Stimulated activated effector memory CD8-positive, alpha-beta T cell treated with anti-CD3 and anti-CD28 coated beads, Interleukin-12 subunit alpha, Interleukin-12 subunit beta, amount 100 ng/mL, for 72 hours (primary cell): ENCODE data around the gene ACOXL.
"Not testable (repeated sequence)": the region's sequence is repeated elsewhere in the genome, so short reads cannot be mapped to it uniquely, and the experiment has no call there.

Experiments used
- ATAC-seq: fragments of 150-1000 bp; cut with Tn5 transposase; 2 replicates; pipeline ENCODE4 v1.10.0; 2021
- DNase-seq, 2 donors: peaks; one replicate each; pipeline ENCODE4 v3.0.0; 2021 to 2022; ENCODE audit warnings: low spot score in 2 of 2
- H3K27ac Mint-ChIP-seq: one replicate; pipeline ENCODE4 v1.8.0; 2022; ENCODE audit warnings: mild to moderate bottlenecking, mixed read lengths
- H3K36me3 Mint-ChIP-seq: one replicate; pipeline ENCODE4 v1.8.0; 2022; ENCODE audit warnings: mild to moderate bottlenecking, mixed read lengths
- H3K4me1 Mint-ChIP-seq: one replicate; pipeline ENCODE4 v1.8.0; 2022; ENCODE audit warnings: mixed read lengths
- H3K4me3 Mint-ChIP-seq: one replicate; pipeline ENCODE4 v1.8.0; 2022; ENCODE audit warnings: mild to moderate bottlenecking, mixed read lengths
- H3K9me3 Mint-ChIP-seq: one replicate; pipeline ENCODE4 v1.8.0; 2022; ENCODE audit warnings: mixed read lengths

The ACOXL gene

DNA sequence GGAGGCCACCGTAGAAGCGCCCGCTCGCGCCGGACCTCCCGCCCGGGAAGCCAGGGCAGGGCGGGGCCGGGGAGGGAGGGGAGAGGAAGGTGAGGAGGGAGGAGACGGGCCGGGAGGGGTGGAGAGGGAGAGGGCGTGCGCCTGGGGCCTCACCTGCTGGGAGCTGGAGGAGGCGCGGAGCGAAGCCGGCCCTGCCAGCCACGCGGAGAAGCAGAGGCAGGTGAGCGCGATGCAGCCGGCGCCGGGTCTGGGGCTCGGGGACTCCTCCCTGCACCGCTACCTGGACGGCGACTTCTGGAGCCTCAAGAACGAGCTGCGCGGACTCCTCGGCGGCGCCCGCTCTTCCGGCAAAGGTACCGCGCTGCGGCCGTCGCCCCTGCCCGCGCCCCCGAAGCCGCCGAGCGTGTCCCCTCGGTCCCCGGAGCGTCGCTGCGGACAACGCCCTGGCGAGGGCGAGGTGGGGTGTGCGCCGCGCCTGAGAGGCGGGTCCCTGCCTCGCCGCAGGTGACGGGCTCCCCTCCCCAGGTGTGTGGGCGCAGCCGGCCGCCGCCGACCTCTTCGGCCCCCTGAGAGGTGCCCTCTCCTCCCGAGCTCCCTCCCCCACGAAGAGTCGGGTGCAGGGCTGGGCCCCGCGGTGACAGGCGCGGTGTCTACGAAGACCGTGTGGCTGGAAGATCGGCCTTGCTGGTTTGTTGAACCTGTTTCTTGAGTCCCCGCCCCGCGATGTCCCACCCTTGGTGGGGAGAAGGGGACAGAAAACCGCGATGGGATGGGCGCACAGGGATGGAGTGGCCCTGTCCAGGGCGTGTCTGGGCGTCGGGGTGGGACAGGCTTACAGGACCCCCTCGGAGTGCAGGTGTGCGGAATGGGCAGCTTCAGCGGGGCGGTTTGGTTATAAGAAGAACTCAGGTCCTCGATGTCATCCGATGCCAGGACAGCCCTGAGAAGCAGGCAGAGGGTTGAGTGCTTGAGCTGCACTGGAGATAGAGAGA, at the start of gene ACOXL:
TSS of gene ACOXL (plus strand) at position 152 of the 992 bp plus-strand sequence. CDS start 35,817 bp downstream, outside the sequence.
- Mint-ChIP-seq H3K4me1 (peaks cover 15% of the 10 kb centered on the region), H3K36me3 (no peaks in the 10 kb centered on the region), H3K9me3 (no peaks in the 10 kb centered on the region), H3K27ac (no peak within 1 kb of the TSS), H3K4me3 (peak within 1 kb of the TSS; percentile 59)
- peak; percentile 54 for ATAC-seq
- no peak for DNase-seq

DNA sequence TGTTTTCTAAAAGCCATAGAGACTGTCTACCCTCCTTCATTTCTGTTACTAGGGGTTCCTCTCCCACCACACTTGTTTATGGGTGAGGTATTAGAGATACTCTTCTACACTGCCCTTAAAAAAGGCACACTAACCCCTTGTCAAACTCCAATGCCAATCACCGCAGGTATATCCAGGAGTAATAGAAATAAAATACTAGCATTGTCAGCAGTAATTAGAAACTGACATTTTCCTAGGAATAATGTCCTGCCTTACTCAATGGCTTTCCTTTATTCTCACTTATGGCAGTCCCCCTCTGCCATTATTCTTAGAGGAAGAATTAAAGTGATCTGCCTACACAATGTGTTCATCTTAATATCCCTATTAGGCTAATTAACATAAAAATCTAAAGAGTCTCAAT, 49.5 kb upstream of the ACOXL start:
- Mint-ChIP-seq H3K9me3 (no peaks in the 10 kb centered on the region), H3K27ac (no peak overlapping the region), H3K36me3 (peaks cover 5% of the 10 kb centered on the region), H3K4me1 (peaks cover 12% of the 10 kb centered on the region), H3K4me3 (no peak overlapping the region)
- ATAC-seq (no peak), DNase-seq (no peak)

DNA sequence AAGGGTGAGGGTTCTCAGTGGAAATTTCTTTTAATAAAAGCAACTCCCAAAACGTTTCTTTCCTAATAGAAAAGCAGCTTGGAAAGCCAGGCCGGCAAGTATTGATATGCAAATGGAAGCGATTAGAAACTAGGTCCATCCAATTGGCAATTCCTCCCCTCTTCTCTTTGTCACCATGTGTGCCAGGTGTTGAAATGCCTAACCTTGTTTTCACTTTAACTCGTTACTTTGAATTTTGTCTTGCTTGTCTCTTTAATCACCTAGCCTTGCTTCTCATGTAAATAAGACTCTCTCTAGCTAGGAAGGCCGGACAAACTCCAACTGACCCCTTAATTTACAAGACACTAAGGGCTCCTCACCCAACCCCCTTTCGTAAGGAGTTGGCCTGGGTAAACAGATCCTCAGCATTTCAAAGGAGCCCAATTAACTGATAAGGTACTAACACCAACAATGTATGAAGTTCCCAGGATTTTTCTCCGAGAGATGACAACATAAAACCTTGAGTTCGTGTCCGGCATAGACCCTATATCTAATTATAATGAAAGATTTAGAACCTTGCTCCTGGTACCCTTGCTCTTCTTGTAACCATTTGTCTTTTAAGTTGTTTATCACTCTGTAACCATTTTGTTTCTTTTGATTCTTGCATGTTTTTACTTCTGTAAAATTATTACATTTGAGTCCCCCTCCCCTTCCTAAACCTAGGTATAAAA, 44.4 kb upstream of the ACOXL start:
- not testable (repeated sequence) for H3K27ac Mint-ChIP-seq, H3K9me3 Mint-ChIP-seq, ATAC-seq, H3K36me3 Mint-ChIP-seq, H3K4me3 Mint-ChIP-seq, H3K4me1 Mint-ChIP-seq, DNase-seq

DNA sequence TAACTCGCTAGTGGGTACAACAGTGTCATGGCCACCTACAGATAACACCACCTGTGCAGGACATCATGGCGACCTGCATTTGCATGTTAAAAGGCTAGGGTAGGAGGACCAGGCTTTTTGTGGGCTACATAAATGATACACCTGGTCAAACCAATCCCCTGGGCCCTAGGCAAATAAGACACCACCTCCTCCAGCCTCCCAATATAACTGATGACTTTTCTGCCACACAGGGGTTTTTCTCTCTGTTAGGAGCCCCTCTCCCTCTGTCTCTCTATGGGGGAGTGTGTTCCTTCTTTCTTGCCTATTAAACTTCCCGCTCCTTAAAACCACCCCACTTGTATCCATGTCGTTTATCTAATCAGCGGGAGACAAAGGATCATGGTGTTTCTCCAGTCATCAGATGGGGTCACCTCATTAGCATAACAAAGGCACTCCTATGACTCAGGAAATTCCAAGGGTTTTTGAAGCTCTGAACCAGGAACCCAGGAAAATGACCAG, 43.7 kb upstream of the ACOXL start:
- H3K27ac Mint-ChIP-seq: no peak overlapping the region
- no peak overlapping the region for H3K4me3 Mint-ChIP-seq
- ATAC-seq: no peak
- peaks cover 3% of the 10 kb centered on the region for H3K9me3 Mint-ChIP-seq
- no peak for DNase-seq
- no peaks in the 10 kb centered on the region for H3K36me3 Mint-ChIP-seq
- H3K4me1 Mint-ChIP-seq: no peaks in the 10 kb centered on the region

DNA sequence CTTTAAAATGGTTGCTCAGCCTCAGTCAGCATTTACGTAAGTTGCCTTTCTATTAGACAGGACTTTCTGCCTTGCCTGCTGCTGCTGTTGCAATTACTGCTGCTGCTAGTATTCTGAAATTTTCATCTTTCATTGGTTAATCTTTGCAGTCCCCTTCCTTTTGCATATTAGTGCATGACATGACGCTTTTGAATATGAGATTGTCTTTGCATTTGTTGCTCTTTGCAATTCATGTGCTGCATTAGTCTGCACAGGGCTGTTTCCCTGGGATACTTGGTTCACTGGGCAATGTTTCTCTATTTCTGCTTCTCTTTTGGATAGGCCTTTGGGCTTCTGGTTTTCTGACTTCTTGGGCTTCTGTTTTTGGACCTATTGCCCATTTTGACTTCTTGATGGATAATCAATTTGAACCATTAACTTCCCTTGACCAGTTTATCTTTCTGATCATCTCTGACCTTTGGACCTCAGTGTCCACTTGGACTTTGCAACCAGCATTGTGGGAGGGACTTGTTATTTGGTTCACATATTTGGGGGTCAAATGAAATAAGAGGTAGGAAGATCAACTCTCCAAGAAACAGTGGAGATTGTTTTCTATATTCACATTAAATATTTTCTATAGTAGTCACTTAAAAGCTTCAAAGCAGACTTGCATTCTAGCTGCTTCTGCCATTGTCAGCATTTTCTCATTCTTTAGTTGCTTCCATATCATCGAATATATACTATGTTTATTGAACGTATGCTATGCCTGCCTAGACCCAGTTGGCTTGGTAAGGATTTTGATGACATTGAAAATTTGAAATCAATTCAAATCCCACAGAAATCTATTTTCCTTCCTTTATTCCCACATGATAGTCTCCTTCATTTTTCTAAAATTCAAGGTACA, 42.0 kb upstream of the ACOXL start:
- Mint-ChIP-seq H3K4me3 (no peak overlapping the region), H3K36me3 (no peaks in the 10 kb centered on the region)

DNA sequence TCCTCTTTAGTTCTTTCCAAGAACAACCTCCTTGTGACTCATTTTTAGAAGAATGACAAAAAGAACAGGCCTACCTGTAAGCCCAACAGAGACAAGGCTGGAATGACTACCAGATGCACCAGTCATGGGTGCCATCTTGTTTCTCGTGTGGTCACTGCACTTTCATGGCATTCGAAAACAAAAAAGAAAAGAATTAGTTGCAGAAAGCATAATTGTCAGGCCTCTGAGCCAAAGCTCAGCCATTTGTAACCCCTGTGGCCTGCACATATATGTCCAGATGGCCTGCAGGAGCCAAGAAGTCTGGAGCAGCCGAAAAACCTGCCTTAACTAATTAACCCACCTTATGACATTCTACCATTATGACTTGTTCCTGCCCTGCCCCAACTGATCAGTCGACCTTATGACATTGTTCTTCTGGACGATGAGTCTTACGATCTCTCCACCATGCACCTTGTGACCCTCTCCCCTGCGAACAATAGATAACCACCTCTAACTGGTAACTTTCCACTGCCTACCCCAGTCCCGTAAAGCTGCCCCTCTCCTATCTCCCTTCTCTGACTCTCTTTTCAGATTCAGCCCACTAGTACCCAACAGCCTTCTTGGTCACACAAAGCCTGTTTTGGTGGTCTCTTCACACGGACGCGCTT, 40.6 kb upstream of the ACOXL start:
- peak; percentile 24 for ATAC-seq
- Mint-ChIP-seq H3K9me3 (peaks cover 3% of the 10 kb centered on the region), H3K27ac (no peak overlapping the region), H3K36me3 (no peaks in the 10 kb centered on the region), H3K4me3 (no peak overlapping the region), H3K4me1 (peaks cover 7% of the 10 kb centered on the region)
- peak in 1 of 2 donors; percentile 26 for DNase-seq

More for the DNA sequence above, 42.0 kb upstream of the ACOXL start:
- DNase-seq: peak in 1 of 2 donors; percentile 6
- Mint-ChIP-seq H3K27ac (no peak overlapping the region), H3K9me3 (peaks cover 3% of the 10 kb centered on the region), H3K4me1 (peaks cover 4% of the 10 kb centered on the region)
- ATAC-seq: no peak

DNA sequence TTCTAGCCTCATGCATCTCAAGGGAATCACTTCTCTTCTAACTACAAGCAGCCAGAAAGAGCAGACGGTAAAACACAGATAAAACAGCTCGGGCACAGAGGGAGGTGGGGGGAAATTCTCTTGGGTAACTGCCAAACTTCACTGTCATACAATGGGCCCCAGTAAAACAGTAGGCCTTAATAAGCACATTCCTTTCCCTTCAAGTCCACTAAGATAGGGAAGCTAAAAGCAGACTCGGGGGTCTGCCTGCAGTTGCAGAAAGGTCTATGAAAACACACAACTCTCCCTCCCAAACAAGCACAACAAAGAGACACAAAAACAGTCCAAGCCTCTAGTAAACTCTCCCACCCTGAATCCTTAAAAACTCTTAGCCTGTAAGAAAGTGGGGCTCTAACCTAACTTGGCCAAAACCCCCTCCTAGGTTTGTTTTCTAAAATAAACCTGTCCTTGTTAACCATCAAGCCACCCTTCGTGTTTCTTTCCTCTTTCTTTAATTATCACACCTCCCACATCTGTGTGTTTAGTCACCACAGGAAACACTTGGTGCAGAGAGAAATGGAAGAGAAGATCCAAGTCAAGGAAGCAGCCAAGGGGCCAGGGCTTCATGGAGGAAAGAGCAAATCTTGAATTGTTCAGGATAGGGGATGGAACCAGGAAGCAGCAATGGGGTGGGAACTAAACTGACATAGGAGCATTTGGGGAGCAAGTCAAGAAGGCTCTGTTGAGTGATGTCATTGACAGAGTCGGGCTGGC, 37.1 kb upstream of the ACOXL start:
- ATAC-seq (peak; percentile 65), DNase-seq (peak in 1 of 2 donors; percentile 22)
- not testable (repeated sequence) for H3K27ac Mint-ChIP-seq, H3K9me3 Mint-ChIP-seq, H3K4me3 Mint-ChIP-seq, H3K36me3 Mint-ChIP-seq, H3K4me1 Mint-ChIP-seq

DNA sequence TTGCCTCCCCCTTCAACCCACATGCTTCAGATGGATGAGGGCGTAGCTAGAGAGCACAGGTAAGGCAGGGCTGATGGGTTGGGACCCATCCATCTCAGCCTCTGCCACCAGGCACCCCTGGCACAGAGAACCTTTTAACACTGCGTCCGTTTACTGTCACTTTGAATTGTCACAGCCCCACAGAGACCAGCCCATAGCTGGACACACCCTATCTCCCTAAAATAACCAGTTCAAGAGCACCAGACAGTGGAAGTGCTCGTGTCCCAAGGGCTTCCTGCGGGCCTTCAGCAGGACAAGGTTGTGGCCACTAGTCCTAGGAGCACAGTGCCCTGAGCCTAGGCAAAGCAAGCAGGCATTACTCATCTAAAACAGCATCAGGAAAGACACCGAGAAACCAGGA, 34.1 kb upstream of the ACOXL start:
- DNase-seq, H3K27ac Mint-ChIP-seq, H3K4me3 Mint-ChIP-seq, ATAC-seq, H3K9me3 Mint-ChIP-seq, H3K36me3 Mint-ChIP-seq, H3K4me1 Mint-ChIP-seq: not testable (repeated sequence)

DNA sequence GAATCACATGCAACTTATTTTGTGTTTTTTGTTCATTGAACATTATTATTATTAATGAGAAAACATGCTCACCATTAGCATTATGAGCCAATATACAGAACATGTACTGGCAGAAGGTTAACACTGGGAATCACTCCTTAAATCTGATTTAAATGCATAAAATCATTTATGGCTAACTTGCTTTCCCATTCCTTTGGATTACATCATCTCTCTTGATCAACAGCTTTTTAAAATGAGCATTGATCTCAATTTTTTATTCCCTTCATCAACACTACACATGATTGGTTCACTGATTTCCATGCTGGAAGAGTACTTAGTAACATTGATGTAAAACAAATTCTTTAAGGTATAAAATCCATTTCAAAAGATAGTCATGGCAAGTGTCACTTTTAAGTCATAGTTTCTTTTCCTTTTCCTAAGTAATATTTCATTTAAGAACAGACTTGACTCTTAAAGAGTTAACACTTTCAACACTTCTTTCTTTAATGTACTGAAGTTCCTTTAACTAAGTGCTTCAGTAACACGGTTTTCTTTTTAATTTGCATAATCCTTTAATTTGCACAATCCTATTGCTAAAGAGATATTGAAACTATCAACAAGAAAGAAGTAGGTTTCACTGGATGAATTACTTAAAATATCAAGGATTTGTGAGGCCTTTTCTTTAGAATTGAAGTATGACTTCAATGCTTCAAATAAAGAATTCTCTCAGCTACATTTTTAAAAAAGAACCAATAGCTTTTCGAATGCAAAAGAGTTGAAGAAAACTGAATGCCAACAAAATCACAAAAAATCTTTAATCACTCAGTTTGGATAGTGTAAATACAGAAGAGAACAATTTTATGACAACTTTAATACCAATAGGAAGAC, 29.6 kb upstream of the ACOXL start:
- Mint-ChIP-seq H3K36me3 (no peaks in the 10 kb centered on the region), H3K9me3 (no peaks in the 10 kb centered on the region), H3K4me1 (no peaks in the 10 kb centered on the region), H3K4me3 (no peak overlapping the region), H3K27ac (no peak overlapping the region)
- no peak for DNase-seq
- no peak for ATAC-seq

DNA sequence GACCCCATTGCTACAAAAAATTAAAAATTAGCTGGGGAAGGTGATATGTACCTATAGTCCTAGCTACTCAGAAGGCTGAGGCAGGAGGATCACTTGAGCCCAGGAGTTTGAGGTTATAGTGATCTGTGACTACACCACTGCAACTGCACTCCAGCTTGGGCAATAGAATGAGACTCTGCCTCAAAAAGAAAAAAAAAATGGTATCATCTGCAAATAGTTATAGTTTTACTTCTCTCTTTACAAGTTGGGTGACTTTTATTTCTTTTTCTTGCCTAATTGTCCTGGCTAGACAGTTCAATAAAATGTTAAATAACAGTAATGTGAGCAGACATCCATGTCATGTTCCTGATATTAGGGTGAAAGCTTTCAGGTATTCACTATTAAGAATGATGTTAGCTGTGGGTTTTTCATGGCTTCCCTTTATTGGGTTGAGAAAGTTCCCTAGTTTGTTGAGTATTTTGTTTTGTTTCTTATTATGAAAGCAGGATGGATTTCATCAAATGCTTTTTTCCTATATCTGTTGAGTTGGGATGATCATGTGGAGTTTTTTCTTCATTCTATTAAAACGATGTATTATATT, 24.9 kb upstream of the ACOXL start:
- Mint-ChIP-seq H3K27ac (no peak overlapping the region), H3K36me3 (no peaks in the 10 kb centered on the region), H3K4me1 (no peaks in the 10 kb centered on the region), H3K9me3 (no peaks in the 10 kb centered on the region), H3K4me3 (no peak overlapping the region)
- DNase-seq (no peak), ATAC-seq (no peak)

DNA sequence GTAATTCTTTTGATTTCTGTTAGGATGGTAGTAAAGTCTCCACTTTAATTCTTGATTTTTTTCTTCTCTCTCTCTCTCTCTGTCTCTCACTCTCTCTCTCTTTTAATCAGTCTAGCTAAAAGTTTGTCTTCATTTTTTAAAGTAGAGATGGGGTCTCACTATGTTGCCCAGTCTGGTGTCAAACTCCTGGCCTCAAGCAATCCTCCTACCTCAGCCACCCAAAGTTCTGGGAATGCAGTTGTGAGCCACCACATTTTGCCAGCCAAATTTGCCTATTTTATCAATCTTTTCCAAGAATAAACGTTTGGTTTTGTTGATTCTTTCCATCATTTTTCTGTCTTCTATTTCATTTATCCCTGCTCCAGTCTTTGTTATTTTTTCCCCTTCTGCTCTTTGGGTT, 23.9 kb upstream of the ACOXL start:
- Mint-ChIP-seq H3K9me3 (no peaks in the 10 kb centered on the region), H3K4me1 (no peaks in the 10 kb centered on the region), H3K27ac (no peak overlapping the region), H3K4me3 (no peak overlapping the region), H3K36me3 (no peaks in the 10 kb centered on the region)
- ATAC-seq (no peak), DNase-seq (peak in 1 of 2 donors; percentile 10)

DNA sequence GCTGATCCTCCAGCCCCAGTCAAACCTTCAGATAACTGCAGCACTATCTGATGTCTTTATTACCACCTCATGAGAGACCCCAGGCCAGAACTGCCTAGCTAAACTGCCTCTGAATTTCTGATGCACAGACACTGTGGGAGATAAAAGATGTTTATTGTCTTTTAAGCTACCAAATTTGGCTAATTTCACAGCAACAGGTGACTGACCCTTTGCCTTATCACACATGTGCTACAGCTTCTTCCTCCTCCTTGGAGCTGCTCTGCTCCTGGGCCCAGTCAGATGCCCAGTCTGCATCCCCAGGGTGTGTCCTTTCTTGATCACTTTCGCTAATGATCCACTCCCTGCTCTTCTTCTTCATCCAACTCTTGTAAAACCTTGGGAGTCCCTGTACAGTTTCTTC, 19.6 kb upstream of the ACOXL start:
- H3K36me3 Mint-ChIP-seq: no peaks in the 10 kb centered on the region
- H3K27ac Mint-ChIP-seq: no peak overlapping the region
- no peaks in the 10 kb centered on the region for H3K4me1 Mint-ChIP-seq
- H3K9me3 Mint-ChIP-seq: no peaks in the 10 kb centered on the region
- H3K4me3 Mint-ChIP-seq: no peak overlapping the region
- no peak for ATAC-seq
- DNase-seq: no peak
